Measurements from ENCODE around the gene LPIN3. TPM values are rescaled to one million over a fixed set of nuclear protein-coding genes. Genes with fewer than 3 reads are reported as not detected.

Gene LPIN3
- total RNA-seq, 1 experiment from 2014 or later = 18.5 TPM

GRCh38 chr20:41304424-41305079 is 36.1 kb upstream of the LPIN3 start:
- ATAC-seq (no peak), DNase-seq (ENCODE audit: low read depth, low spot score) (no peak)
- Histone ChIP-seq H3K9me2 (ENCODE audit: insufficient read depth) (no peaks in the 10 kb centered on the region), H3K9me3 (ENCODE audit: control insufficient read depth in 1 of 2, insufficient read depth in 1 of 2, low read depth in 1 of 2, low read length in 2 of 2) (no peaks in the 10 kb centered on the region), H3K9ac (ENCODE audit: low read length) (no peak overlapping the region), H2AFZ (ENCODE audit: low read depth, low read length, poor library complexity, severe bottlenecking) (no peak overlapping the region), H3K27ac (ENCODE audit: low read depth, low read length) (no peak overlapping the region), H3K27me3 (ENCODE audit: insufficient read depth, low read length) (no peaks in the 10 kb centered on the region), H3K4me1 (ENCODE audit: control insufficient read depth in 1 of 2, insufficient read depth in 2 of 2, low read length in 2 of 2) (no peaks in the 10 kb centered on the region), H3K79me2 (ENCODE audit: insufficient read depth, low read length) (no peaks in the 10 kb centered on the region), H3K4me2 (ENCODE audit: low read length) (no peak overlapping the region), H4K20me1 (ENCODE audit: insufficient read depth) (no peaks in the 10 kb centered on the region), H3K4me3 (replicated peaks in 1 of 2; ENCODE audit: low read depth in 1 of 2, low read length in 2 of 2) (no peak overlapping the region), H3K36me3 (ENCODE audit: control insufficient read depth in 1 of 2, insufficient read depth in 2 of 2, low read length in 2 of 2) (no peaks in the 10 kb centered on the region)
- POLR2A ChIA-PET = no interaction called here
- CTCF ChIA-PET = no interaction called here
- RAD21 ChIA-PET (ENCODE audit: low non-redundant PET in 1 of 2, low total read pairs in 2 of 2, uncharacterized antibody in 2 of 2, unreplicated experiment in 2 of 2) = no interaction called here
- intact Hi-C loops (cut with micrococcal nuclease) = no loop called here
- no peak for TF ChIP-seq CTCF (IDR thresholded peaks at IDR 0.05 in 2 of 3, conservative IDR thresholded peaks at IDR 0.05 in 1 of 3; ENCODE audit: borderline replicate concordance in 1 of 3, insufficient read depth in 1 of 3, low read depth in 2 of 3, low read length in 2 of 3)
- no peak for TF ChIP-seq SIN3A (IDR thresholded peaks at IDR 0.05; ENCODE audit: low read depth)
- no peak for TF ChIP-seq SRF (IDR thresholded peaks at IDR 0.05; ENCODE audit: low read depth)
- no peak for TF ChIP-seq CBX3 (IDR thresholded peaks at IDR 0.05; ENCODE audit: low read depth)
- no peak for TF ChIP-seq POLR2A (IDR thresholded peaks at IDR 0.05; ENCODE audit: borderline replicate concordance, extremely low read depth, insufficient read depth, insufficient read length)
- TF ChIP-seq REST (IDR thresholded peaks at IDR 0.05; ENCODE audit: low read depth) = no peak
- no peak for TF ChIP-seq EZH2 (IDR thresholded peaks at IDR 0.05)
- no peak for TF ChIP-seq MAX (IDR thresholded peaks at IDR 0.05)
- no peak for TF ChIP-seq POLR2AphosphoS5 (IDR thresholded peaks at IDR 0.05; ENCODE audit: low read depth, low read length)
- TF ChIP-seq SP1 (IDR thresholded peaks at IDR 0.05; ENCODE audit: low read depth) = no peak
- no peak for TF ChIP-seq ZBTB33 (IDR thresholded peaks at IDR 0.05; ENCODE audit: extremely low read depth, insufficient replicate concordance, low read length)
- no peak for TF ChIP-seq EGR1 (IDR thresholded peaks at IDR 0.05; ENCODE audit: low read depth)
- BruUV-seq (replicated peaks) = no TSS peak
